Panc1 (cell line): Measurements from ENCODE around the gene CHST4.

Source experiments
- CTCF ChIP-seq: fragments of 450-650 bp; IDR thresholded peaks from 2 replicates; pipeline ENCODE4 v1.5.1; 2017; ENCODE audit warnings: mild to moderate bottlenecking
- REST ChIP-seq, 2 experiments: IDR thresholded peaks; 2 replicates each; pipeline ENCODE4 v1.6.1; 2011 to 2012; ENCODE audit warnings: low read depth in 2 of 2, control low read depth in 1 of 2, low read length in 1 of 2, mild to moderate bottlenecking in 1 of 2, moderate library complexity in 1 of 2; ENCODE audit not compliant: insufficient read depth in 1 of 2

DNA sequence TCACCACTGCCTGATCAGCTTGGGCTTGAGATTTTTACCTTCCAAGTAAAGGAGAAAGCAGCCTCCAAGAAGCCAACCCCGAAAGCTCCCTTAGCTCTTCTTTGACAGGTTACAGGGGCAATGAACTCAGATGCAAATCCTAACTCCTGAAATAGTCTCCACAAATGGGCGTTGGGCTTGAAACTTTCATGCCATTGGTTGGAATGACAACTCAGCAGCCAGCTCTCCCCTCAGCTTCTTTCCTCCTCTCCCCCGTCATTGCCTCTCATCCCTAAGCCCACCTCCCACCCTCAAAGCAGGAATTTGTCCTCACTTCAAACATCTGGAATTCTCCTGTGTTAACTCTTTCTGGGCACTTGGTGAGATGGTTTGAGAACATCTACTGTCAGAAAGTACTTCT is 50.7 kb downstream of the CHST4 start, which contains the start of gene TAT:
- TF ChIP-seq CTCF, result no peak
- TF ChIP-seq REST (IDR thresholded peaks at IDR 0.05; ENCODE audit: insufficient read depth in 1 of 2, low read depth in 2 of 2, low read length in 1 of 2), result no peak
